D721Med (cell line): ENCODE results near the gene OAS2.

Source experiments
- DNase-seq: peaks from one replicate; pipeline ENCODE4 v3.0.0; 2011; ENCODE audit warnings: low spot score; ENCODE audit not compliant: insufficient read length
- FAIRE-seq: peaks from 2 replicates; lab custom pipeline; 2011; peaks lifted over from hg19 to GRCh38; lab: Jason Lieb, UNC
- TF ChIP-seq, protein P1 (sequence below): IDR thresholded peaks from 2 replicates; pipeline ENCODE4 v1.5.1; 2012; ENCODE audit warnings: mild to moderate bottlenecking, control low read depth; ENCODE audit not compliant: insufficient read depth; ENCODE audit errors: missing control alignments

OAS2 gene

DNA sequence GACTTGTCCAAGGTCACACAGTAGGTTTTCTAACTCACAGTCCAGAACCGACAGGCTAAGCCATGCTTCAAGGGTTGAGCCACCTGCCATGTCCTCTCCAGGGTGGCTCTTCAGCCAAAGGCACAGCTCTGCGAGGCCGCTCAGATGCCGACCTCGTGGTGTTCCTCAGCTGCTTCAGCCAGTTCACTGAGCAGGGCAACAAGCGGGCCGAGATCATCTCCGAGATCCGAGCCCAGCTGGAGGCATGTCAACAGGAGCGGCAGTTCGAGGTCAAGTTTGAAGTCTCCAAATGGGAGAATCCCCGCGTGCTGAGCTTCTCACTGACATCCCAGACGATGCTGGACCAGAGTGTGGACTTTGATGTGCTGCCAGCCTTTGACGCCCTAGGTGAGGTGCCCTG, 12.7 kb upstream of the OAS2 start:
- FAIRE-seq (no peak), DNase-seq (no peak)
- TF ChIP-seq, protein P1, sequence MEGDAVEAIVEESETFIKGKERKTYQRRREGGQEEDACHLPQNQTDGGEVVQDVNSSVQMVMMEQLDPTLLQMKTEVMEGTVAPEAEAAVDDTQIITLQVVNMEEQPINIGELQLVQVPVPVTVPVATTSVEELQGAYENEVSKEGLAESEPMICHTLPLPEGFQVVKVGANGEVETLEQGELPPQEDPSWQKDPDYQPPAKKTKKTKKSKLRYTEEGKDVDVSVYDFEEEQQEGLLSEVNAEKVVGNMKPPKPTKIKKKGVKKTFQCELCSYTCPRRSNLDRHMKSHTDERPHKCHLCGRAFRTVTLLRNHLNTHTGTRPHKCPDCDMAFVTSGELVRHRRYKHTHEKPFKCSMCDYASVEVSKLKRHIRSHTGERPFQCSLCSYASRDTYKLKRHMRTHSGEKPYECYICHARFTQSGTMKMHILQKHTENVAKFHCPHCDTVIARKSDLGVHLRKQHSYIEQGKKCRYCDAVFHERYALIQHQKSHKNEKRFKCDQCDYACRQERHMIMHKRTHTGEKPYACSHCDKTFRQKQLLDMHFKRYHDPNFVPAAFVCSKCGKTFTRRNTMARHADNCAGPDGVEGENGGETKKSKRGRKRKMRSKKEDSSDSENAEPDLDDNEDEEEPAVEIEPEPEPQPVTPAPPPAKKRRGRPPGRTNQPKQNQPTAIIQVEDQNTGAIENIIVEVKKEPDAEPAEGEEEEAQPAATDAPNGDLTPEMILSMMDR, result no peak

DNA sequence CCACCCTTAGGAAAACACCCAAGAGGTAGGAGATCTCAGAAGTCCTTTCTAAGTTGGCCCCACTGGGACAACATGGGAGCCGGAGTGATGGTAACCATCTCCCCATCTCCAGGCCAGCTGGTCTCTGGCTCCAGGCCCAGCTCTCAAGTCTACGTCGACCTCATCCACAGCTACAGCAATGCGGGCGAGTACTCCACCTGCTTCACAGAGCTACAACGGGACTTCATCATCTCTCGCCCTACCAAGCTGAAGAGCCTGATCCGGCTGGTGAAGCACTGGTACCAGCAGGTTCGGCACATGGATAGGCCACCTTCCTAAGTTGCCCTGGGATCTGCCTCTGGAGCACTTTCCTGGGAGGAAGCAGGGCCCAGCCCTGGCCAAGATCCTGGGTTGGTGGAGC, 11.0 kb upstream of the OAS2 start:
- TF ChIP-seq, protein P1, result no peak
- DNase-seq, result no peak
- no peak for FAIRE-seq

DNA sequence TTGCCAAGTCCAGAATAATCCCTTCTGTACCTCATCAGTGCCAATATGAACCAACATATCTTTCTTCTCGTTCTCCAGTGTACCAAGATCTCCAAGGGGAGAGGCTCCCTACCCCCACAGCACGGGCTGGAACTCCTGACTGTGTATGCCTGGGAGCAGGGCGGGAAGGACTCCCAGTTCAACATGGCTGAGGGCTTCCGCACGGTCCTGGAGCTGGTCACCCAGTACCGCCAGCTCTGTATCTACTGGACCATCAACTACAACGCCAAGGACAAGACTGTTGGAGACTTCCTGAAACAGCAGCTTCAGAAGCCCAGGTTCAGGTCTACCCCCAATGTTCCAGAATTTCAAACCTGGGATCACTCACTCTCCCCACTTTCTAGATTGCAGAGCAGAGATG, 10.5 kb upstream of the OAS2 start:
- FAIRE-seq, result no peak
- no peak for DNase-seq
- TF ChIP-seq, protein P1, result no peak

DNA sequence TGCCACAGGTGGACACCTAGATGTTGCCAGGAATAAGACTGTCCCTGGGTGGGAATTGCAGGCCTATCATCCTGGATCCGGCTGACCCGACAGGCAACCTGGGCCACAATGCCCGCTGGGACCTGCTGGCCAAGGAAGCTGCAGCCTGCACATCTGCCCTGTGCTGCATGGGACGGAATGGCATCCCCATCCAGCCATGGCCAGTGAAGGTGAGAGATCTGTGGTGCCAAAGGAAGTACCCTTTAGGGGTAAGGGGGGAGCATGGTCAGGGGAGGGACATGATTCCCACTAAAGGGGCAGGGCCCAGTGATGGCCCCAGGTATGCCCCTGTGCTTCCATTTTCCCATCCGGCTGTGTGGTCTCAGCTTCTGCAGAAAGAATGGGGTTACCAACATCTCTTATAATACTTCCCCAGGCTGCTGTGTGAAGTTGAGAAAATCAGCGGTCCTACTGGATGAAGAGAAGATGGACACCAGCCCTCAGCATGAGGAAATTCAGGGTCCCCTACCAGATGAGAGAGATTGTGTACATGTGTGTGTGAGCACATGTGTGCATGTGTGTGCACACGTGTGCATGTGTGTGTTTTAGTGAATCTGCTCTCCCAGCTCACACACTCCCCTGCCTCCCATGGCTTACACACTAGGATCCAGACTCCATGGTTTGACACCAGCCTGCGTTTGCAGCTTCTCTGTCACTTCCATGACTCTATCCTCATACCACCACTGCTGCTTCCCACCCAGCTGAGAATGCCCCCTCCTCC, 8.6 kb upstream of the OAS2 start:
- TF ChIP-seq, protein P1, result no peak
- no peak for FAIRE-seq
- DNase-seq, result no peak

DNA sequence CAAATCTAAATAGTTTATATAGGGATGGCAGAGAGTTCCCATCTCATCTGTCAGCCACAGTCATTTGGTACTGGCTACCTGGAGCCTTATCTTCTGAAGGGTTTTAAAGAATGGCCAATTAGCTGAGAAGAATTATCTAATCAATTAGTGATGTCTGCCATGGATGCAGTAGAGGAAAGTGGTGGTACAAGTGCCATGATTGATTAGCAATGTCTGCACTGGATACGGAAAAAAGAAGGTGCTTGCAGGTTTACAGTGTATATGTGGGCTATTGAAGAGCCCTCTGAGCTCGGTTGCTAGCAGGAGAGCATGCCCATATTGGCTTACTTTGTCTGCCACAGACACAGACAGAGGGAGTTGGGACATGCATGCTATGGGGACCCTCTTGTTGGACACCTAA, 7.9 kb upstream of the OAS2 start:
- DNase-seq (no peak), FAIRE-seq (no peak)
- TF ChIP-seq, protein P1, result no peak

DNA sequence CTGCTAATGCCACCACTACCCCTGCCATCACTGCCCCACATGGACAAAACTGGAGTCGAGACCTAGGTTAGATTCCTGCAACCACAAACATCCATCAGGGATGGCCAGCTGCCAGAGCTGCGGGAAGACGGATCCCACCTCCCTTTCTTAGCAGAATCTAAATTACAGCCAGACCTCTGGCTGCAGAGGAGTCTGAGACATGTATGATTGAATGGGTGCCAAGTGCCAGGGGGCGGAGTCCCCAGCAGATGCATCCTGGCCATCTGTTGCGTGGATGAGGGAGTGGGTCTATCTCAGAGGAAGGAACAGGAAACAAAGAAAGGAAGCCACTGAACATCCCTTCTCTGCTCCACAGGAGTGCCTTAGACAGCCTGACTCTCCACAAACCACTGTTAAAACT, 7.1 kb upstream of the OAS2 start:
- no peak for DNase-seq
- TF ChIP-seq, protein P1, result no peak
- FAIRE-seq, result no peak

DNA sequence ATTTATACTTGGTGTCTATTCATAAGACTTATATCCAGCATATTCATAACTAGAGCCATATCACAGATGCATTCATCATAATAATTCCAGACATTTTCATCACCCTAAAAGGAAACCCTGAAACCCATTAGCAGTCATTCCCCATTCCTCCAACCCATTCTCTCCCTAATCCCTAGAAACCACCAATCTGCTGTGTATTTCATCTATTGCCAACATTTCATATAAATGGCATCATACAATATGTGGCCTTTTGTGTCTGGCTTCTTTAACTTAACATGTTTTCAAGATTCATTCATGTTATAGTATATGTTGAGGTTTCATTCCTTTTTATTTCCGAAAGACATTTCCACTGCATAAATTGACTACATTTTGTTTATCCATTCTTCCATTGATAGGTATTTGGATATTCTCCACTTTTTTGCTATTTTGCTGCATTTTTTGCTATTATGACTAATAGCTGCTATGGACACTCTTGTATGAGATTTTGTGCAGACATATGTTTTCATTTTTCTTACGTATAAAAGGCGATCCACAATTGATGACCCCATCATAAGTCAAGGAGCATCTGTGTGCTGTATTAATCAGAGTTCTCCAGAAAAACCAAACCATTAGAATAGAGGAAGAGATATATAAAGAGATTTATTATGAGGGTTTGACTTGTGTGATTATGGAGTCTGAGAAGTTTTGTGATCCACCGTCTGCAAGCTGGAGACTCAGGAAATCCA, 5.1 kb upstream of the OAS2 start:
- no peak for FAIRE-seq
- no peak for DNase-seq

More for the DNA sequence above, 5.1 kb upstream of the OAS2 start:
- TF ChIP-seq, protein P1, result no peak
